Dedifferentiated amniotic fluid mesenchymal stem cell (primary cell): Measurements from ENCODE around the gene HEMGN.

ENCODE experiments used
- DNase-seq: peaks from one replicate; pipeline ENCODE4 v3.0.0-alpha.2; 2016; ENCODE audit errors: extremely low spot score

The HEMGN gene

GRCh38 chr9:97930972-97931371 lies 7.0 kb downstream of the HEMGN start:
- no peak for DNase-seq

- no peak for DNase-seq
Observed at GRCh38 chr9:97928986-97929604, 8.9 kb downstream of the HEMGN start.

- no peak for DNase-seq
Observed at GRCh38 chr9:97925497-97926334, 12.3 kb downstream of the HEMGN start.

GRCh38 chr9:97924386-97924785 lies 13.6 kb downstream of the HEMGN start:
- DNase-seq = no peak

- peak; percentile 67 for DNase-seq
Observed at GRCh38 chr9:97923529-97924108, 14.4 kb downstream of the HEMGN start.

- DNase-seq = peak; percentile 97
Observed at GRCh38 chr9:97921959-97922724, 15.8 kb downstream of the HEMGN start, which contains the start of gene TRMO. TSS of gene TRMO (minus strand) at chr9:97922500. CDS start at chr9:97922493, 7 bp downstream.

GRCh38 chr9:97919217-97919813 lies 18.7 kb downstream of the HEMGN start:
- DNase-seq = no peak

- no peak for DNase-seq
Observed at GRCh38 chr9:97918611-97919010, 19.4 kb downstream of the HEMGN start.

GRCh38 chr9:97911970-97912369 lies 26.0 kb downstream of the HEMGN start:
- DNase-seq = no peak

- DNase-seq = no peak
Observed at GRCh38 chr9:97911528-97911927, 26.4 kb downstream of the HEMGN start.

GRCh38 chr9:97910357-97910756 lies 27.6 kb downstream of the HEMGN start:
- DNase-seq = no peak

- no peak for DNase-seq
Observed at GRCh38 chr9:97908705-97909104, 29.3 kb downstream of the HEMGN start.

- no peak for DNase-seq
Observed at GRCh38 chr9:97907632-97908031, 30.3 kb downstream of the HEMGN start.

GRCh38 chr9:97907046-97907445 lies 30.9 kb downstream of the HEMGN start:
- DNase-seq = no peak

- no peak for DNase-seq
Observed at GRCh38 chr9:97906236-97906831, 31.6 kb downstream of the HEMGN start.

GRCh38 chr9:97905228-97905627 lies 32.7 kb downstream of the HEMGN start:
- no peak for DNase-seq

- DNase-seq = no peak
Observed at GRCh38 chr9:97904725-97905124, 33.2 kb downstream of the HEMGN start.

- DNase-seq = no peak
Observed at GRCh38 chr9:97903177-97903576, 34.8 kb downstream of the HEMGN start.

- DNase-seq = peak; percentile 27
Observed at GRCh38 chr9:97900738-97901565, 37.0 kb downstream of the HEMGN start.

GRCh38 chr9:97900103-97900737 lies 37.8 kb downstream of the HEMGN start:
- no peak for DNase-seq
